ENCODE results near the gene TMEM72.

DNA sequence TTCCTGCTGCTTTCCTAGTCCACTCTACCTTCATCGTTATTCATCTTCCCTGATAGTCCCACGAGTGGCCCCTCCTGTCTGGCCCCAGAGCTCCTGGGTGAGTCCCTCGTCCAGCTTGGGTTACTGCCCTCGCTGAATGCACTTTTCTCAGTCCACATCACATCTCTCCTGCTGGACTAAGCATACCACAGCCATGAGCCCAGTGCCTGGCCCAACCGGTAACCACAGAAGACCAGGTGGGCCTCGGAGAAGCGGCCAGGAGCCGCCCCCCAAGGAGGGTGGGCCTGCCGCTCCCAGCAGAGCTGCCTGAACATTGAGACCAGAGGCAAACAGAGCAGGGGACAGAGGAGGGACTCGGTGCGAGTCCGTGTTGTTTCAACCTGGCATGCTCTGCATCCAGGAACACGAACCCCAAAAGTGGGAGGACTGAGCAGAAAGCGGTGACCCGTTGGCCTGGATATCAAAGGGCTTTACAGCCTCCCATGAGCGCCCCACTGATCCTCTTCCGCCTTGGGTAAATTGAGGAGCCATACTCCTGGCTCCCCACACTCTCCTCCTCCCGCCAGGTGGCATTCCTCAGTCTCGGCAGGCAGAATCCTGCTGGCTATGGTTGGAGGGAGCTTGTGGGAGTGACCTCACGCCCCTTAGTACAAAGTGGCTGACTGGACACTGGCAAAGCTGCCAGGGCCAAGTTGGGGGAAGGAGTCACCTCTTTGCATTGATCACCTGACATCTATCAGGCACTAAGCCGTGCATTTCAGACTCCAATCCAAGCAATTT, 13.3 kb downstream of the TMEM72 start:
- TF ChIP-seq POLR2A (IDR thresholded peaks at IDR 0.05; ENCODE audit: low read length): no peak
- TF ChIP-seq GATA1 (IDR thresholded peaks at IDR 0.05; ENCODE audit: low read depth, low read length): no peak

All from erythroblast (primary cell).